Activated CD4-positive, alpha-beta T cell treated with anti-CD3 and anti-CD28 coated beads for 36 hours (primary cell): ENCODE measurements around the gene RASGRF2. TPM values are rescaled to one million over a fixed set of nuclear protein-coding genes. Genes with fewer than 3 reads are reported as not detected.

Experiments
- ATAC-seq: fragments of 200-7000 bp; cut with Tn5 transposase; one replicate; pipeline ENCODE4 v1.10.0; 2021; ENCODE audit warnings: mild to moderate bottlenecking, moderate library complexity
- CTCF ChIA-PET: fragments of 350-600 bp; sonication (Branson Sonifier 250); formaldehyde crosslinking; loops from one replicate; lab custom pipeline; 2021; ENCODE audit warnings: antibody characterized with exemption; lab: Charles Lee
- POLR2A ChIA-PET: fragments of 350-600 bp; sonication (Branson Sonifier 250); formaldehyde crosslinking; loops from one replicate; lab custom pipeline; 2021; ENCODE audit warnings: antibody characterized with exemption, inconsistent platforms; lab: Charles Lee
- DNase-seq: peaks from one replicate; pipeline ENCODE4 v3.0.0-alpha.2; 2020
- H3K27ac Mint-ChIP-seq: one replicate; pipeline ENCODE4 v1.8.0; 2021; ENCODE audit warnings: mixed read lengths
- H3K27me3 Mint-ChIP-seq: one replicate; pipeline ENCODE4 v1.8.0; 2021; ENCODE audit warnings: mixed read lengths
- H3K36me3 Mint-ChIP-seq: one replicate; pipeline ENCODE4 v1.8.0; 2021; ENCODE audit warnings: low read depth, mixed read lengths
- H3K4me1 Mint-ChIP-seq: one replicate; pipeline ENCODE4 v1.8.0; 2021; ENCODE audit warnings: mixed read lengths
- H3K4me3 Mint-ChIP-seq: one replicate; pipeline ENCODE4 v1.8.0; 2021; ENCODE audit warnings: mild to moderate bottlenecking, moderate library complexity, mixed read lengths
- H3K9me3 Mint-ChIP-seq: one replicate; pipeline ENCODE4 v1.8.0; 2021; ENCODE audit warnings: low read depth, mixed read lengths
- intact Hi-C, 2 experiments: fragments of 100-400 bp; cut with DNase I in 1 of 2; cut with micrococcal nuclease in 1 of 2; formaldehyde crosslinking; loops; one replicate each; pipeline versions ENCODE4 v1.14.2 to v1.15.1; 2022 to 2024; cut with DNase I, micrococcal nuclease
- total RNA-seq, 2 experiments: library from RNA; stranded (reverse); gene quantifications; one replicate each; pipeline ENCODE4 v1.2.3, GENCODE V29; 2021

RASGRF2 gene
- total RNA-seq, 2 experiments from 2014 or later: 8.2 to 14.2 TPM

GRCh38 chr5:81187885-81188284 is 227.7 kb downstream of the RASGRF2 start:
- H3K36me3 Mint-ChIP-seq: no peaks in the 10 kb centered on the region
- H3K4me1 Mint-ChIP-seq: peaks cover 4% of the 10 kb centered on the region

GRCh38 chr5:81188962-81189361 is 228.8 kb downstream of the RASGRF2 start:
- Mint-ChIP-seq H3K27me3 (no peaks in the 10 kb centered on the region), H3K9me3 (no peaks in the 10 kb centered on the region), H3K4me1 (no peaks in the 10 kb centered on the region), H3K36me3 (no peaks in the 10 kb centered on the region), H3K27ac (no peak overlapping the region), H3K4me3 (no peak overlapping the region)
- POLR2A ChIA-PET: no interaction called here
- intact Hi-C loops: no loop called here
- CTCF ChIA-PET: no interaction called here
- ATAC-seq: no peak
- no peak for DNase-seq

More at GRCh38 chr5:81187885-81188284, 227.7 kb downstream of the RASGRF2 start:
- POLR2A ChIA-PET: no interaction called here
- DNase-seq (no peak), ATAC-seq (no peak)
- H3K4me3 Mint-ChIP-seq: no peak overlapping the region
- H3K27me3 Mint-ChIP-seq: no peaks in the 10 kb centered on the region
- H3K27ac Mint-ChIP-seq: peak overlapping the region; percentile 17
- CTCF ChIA-PET: interaction anchor here (0.8 kb wide), 1 partner anchor 474 kb away, joined by 3 read pairs; no protein-coding TSS in a partner anchor
- intact Hi-C loops: no loop called here
- H3K9me3 Mint-ChIP-seq: no peaks in the 10 kb centered on the region

- no peak for DNase-seq
- no peak overlapping the region for H3K27ac Mint-ChIP-seq
- H3K4me3 Mint-ChIP-seq: no peak overlapping the region
- intact Hi-C loops: loop anchor here in 1 of 2 experiments (10.0 kb wide), 1 partner anchor 845 kb away; no protein-coding TSS in a partner anchor
- no peaks in the 10 kb centered on the region for H3K27me3 Mint-ChIP-seq
- H3K9me3 Mint-ChIP-seq: no peaks in the 10 kb centered on the region
- ChIA-PET CTCF (interaction anchor here (1.2 to 3.4 kb wide), 3 partner anchors 8 to 518 kb away, joined by 3 to 7 read pairs (median 3); no protein-coding TSS in a partner anchor), POLR2A (no interaction called here)
- ATAC-seq: no peak
- no peaks in the 10 kb centered on the region for H3K36me3 Mint-ChIP-seq
- H3K4me1 Mint-ChIP-seq: peaks cover 6% of the 10 kb centered on the region
Measured at GRCh38 chr5:81189875-81190498, 229.8 kb downstream of the RASGRF2 start.

- no peak overlapping the region for H3K27ac Mint-ChIP-seq
- no peaks in the 10 kb centered on the region for H3K27me3 Mint-ChIP-seq
- ATAC-seq: no peak
- H3K4me1 Mint-ChIP-seq: peaks cover 9% of the 10 kb centered on the region
- no peak overlapping the region for H3K4me3 Mint-ChIP-seq
- ChIA-PET POLR2A (no interaction called here), CTCF (interaction anchor here (0.9 to 3.6 kb wide), 3 partner anchors 9 to 520 kb away, joined by 3 to 15 read pairs (median 7); no protein-coding TSS in a partner anchor)
- intact Hi-C loops: loop anchor here in 1 of 2 experiments (10.0 kb wide), 1 partner anchor 847 kb away; no protein-coding TSS in a partner anchor
- no peaks in the 10 kb centered on the region for H3K9me3 Mint-ChIP-seq
- peaks cover 1% of the 10 kb centered on the region for H3K36me3 Mint-ChIP-seq
- no peak for DNase-seq
Measured at GRCh38 chr5:81191726-81192372, 231.7 kb downstream of the RASGRF2 start.

- intact Hi-C loops: loop anchor here in 1 of 2 experiments (10.0 kb wide), 1 partner anchor 848 kb away; no protein-coding TSS in a partner anchor
- ATAC-seq: no peak
- DNase-seq: no peak
- H3K4me3 Mint-ChIP-seq: no peak overlapping the region
- H3K27ac Mint-ChIP-seq: no peak overlapping the region
- CTCF ChIA-PET: interaction anchor here (1.0 to 3.6 kb wide), 3 partner anchors 10 to 710 kb away, joined by 3 to 15 read pairs (median 7); no protein-coding TSS in a partner anchor
- POLR2A ChIA-PET: no interaction called here
- H3K27me3 Mint-ChIP-seq: no peaks in the 10 kb centered on the region
- peaks cover 9% of the 10 kb centered on the region for H3K4me1 Mint-ChIP-seq
- H3K9me3 Mint-ChIP-seq: no peaks in the 10 kb centered on the region
- H3K36me3 Mint-ChIP-seq: peaks cover 1% of the 10 kb centered on the region
Measured at GRCh38 chr5:81192373-81192750, 232.2 kb downstream of the RASGRF2 start.

GRCh38 chr5:81194633-81195334 is 234.6 kb downstream of the RASGRF2 start:
- intact Hi-C loops: loop anchor here (1.0 to 10.0 kb wide), 8 partner anchors 29 to 850 kb away; partner anchors contain the start of gene ZCCHC9 (in 1 of the 2)
- Mint-ChIP-seq H3K4me3 (peak overlapping the region; percentile 15), H3K27ac (no peak overlapping the region), H3K9me3 (no peaks in the 10 kb centered on the region), H3K27me3 (no peaks in the 10 kb centered on the region), H3K4me1 (peaks cover 9% of the 10 kb centered on the region), H3K36me3 (peaks cover 1% of the 10 kb centered on the region)
- ATAC-seq (peak; percentile 99), DNase-seq (peak; percentile 92)
- CTCF ChIA-PET: interaction anchor here (0.6 to 3.6 kb wide), 23 partner anchors 9 to 712 kb away, joined by 3 to 18 read pairs (median 4); partner anchors contain the start of genes CKMT2 and ZCCHC9
- POLR2A ChIA-PET: no interaction called here

GRCh38 chr5:81195335-81195929 is 235.3 kb downstream of the RASGRF2 start:
- CTCF ChIA-PET: interaction anchor here (0.6 to 3.6 kb wide), 24 partner anchors 10 to 522 kb away, joined by 3 to 18 read pairs (median 4); partner anchors contain the start of genes CKMT2 and ZCCHC9
- no peaks in the 10 kb centered on the region for H3K9me3 Mint-ChIP-seq
- H3K36me3 Mint-ChIP-seq: peaks cover 1% of the 10 kb centered on the region
- POLR2A ChIA-PET: no interaction called here
- DNase-seq (no peak), ATAC-seq (no peak)
- no peaks in the 10 kb centered on the region for H3K27me3 Mint-ChIP-seq
- peaks cover 9% of the 10 kb centered on the region for H3K4me1 Mint-ChIP-seq
- H3K4me3 Mint-ChIP-seq: no peak overlapping the region
- intact Hi-C loops: loop anchor here (1.0 to 10.0 kb wide), 8 partner anchors 30 to 851 kb away; partner anchors contain the start of gene ZCCHC9 (in 1 of the 2)
- no peak overlapping the region for H3K27ac Mint-ChIP-seq

GRCh38 chr5:81202655-81203054 is 242.5 kb downstream of the RASGRF2 start:
- Mint-ChIP-seq H3K36me3 (peaks cover 4% of the 10 kb centered on the region), H3K27ac (no peak overlapping the region), H3K4me1 (no peaks in the 10 kb centered on the region), H3K9me3 (no peaks in the 10 kb centered on the region), H3K27me3 (no peaks in the 10 kb centered on the region), H3K4me3 (no peak overlapping the region)
- ATAC-seq (no peak), DNase-seq (no peak)
- intact Hi-C loops: no loop called here
- ChIA-PET CTCF (interaction anchor here (0.6 to 1.1 kb wide), 2 partner anchors 36 to 631 kb away, joined by 3 read pairs; no protein-coding TSS in a partner anchor), POLR2A (no interaction called here)

- no peaks in the 10 kb centered on the region for H3K27me3 Mint-ChIP-seq
- H3K4me1 Mint-ChIP-seq: no peaks in the 10 kb centered on the region
- intact Hi-C loops: no loop called here
- no peak overlapping the region for H3K4me3 Mint-ChIP-seq
- peaks cover 4% of the 10 kb centered on the region for H3K36me3 Mint-ChIP-seq
- no peaks in the 10 kb centered on the region for H3K9me3 Mint-ChIP-seq
- no peak overlapping the region for H3K27ac Mint-ChIP-seq
- POLR2A ChIA-PET: interaction anchor here (0.5 kb wide), 1 partner anchor 995 kb away, joined by 4 read pairs; no protein-coding TSS in a partner anchor
- DNase-seq (no peak), ATAC-seq (peak; percentile 19)
- CTCF ChIA-PET: interaction anchor here (1.1 kb wide), 1 partner anchor 38 kb away, joined by 3 read pairs; no protein-coding TSS in a partner anchor
Measured at GRCh38 chr5:81203729-81204128, 243.6 kb downstream of the RASGRF2 start.

GRCh38 chr5:81204205-81204604 is 244.0 kb downstream of the RASGRF2 start:
- ChIA-PET CTCF (interaction anchor here (2.8 kb wide), 1 partner anchor 9 kb away, joined by 18 read pairs; no protein-coding TSS in a partner anchor), POLR2A (interaction anchor here (0.5 kb wide), 1 partner anchor 995 kb away, joined by 4 read pairs; no protein-coding TSS in a partner anchor)
- ATAC-seq: no peak

More at GRCh38 chr5:81204205-81204604, 244.0 kb downstream of the RASGRF2 start:
- Mint-ChIP-seq H3K36me3 (peaks cover 5% of the 10 kb centered on the region), H3K27me3 (no peaks in the 10 kb centered on the region), H3K4me3 (no peak overlapping the region), H3K9me3 (no peaks in the 10 kb centered on the region), H3K4me1 (no peaks in the 10 kb centered on the region), H3K27ac (no peak overlapping the region)
- intact Hi-C loops: no loop called here
- DNase-seq: no peak
